WTC11 (cell line): ENCODE measurements around the gene ADAMTS9. TPM values are rescaled to one million over a fixed set of nuclear protein-coding genes. Genes with fewer than 3 reads are reported as not detected.

Experiments
- ATAC-seq: fragments of 200-7000 bp; cut with Tn5 transposase; 2 replicates; pipeline ENCODE4 v1.10.0; 2021; ENCODE audit warnings: mild to moderate bottlenecking, moderate library complexity
- CTCF ChIA-PET: fragments of 300-600 bp; sonication (Branson Sonifier 250); formaldehyde crosslinking; loops from one replicate; lab custom pipeline; 2021; ENCODE audit warnings: antibody characterized with exemption; lab: Charles Lee
- POLR2A ChIA-PET: fragments of 350-600 bp; sonication (Branson Sonifier 250); formaldehyde crosslinking; loops from one replicate; lab custom pipeline; 2021; ENCODE audit warnings: antibody characterized with exemption; lab: Charles Lee
- DNase-seq: peaks from one replicate; pipeline ENCODE4 v3.0.0; 2021; ENCODE audit warnings: low spot score
- H3K27ac Mint-ChIP-seq: 2 replicates; pipeline ENCODE4 v1.8.0; 2021; ENCODE audit warnings: mixed read lengths
- H3K27me3 Mint-ChIP-seq: 2 replicates; pipeline ENCODE4 v1.8.0; 2021; ENCODE audit warnings: low read depth, mild to moderate bottlenecking, moderate library complexity, mixed read lengths
- H3K36me3 Mint-ChIP-seq: 2 replicates; pipeline ENCODE4 v1.8.0; 2021; ENCODE audit warnings: mixed read lengths
- H3K4me1 Mint-ChIP-seq: 2 replicates; pipeline ENCODE4 v1.8.0; 2022; ENCODE audit warnings: mixed read lengths
- H3K4me3 Mint-ChIP-seq: 2 replicates; pipeline ENCODE4 v1.8.0; 2021; ENCODE audit warnings: mild to moderate bottlenecking, moderate library complexity, mixed read lengths
- H3K9me3 Mint-ChIP-seq: 2 replicates; pipeline ENCODE4 v1.8.0; 2021; ENCODE audit warnings: mixed read lengths
- ATF2 ChIP-seq: sonication (generic); formaldehyde crosslinking; IDR thresholded peaks from 2 replicates; pipeline ENCODE4 v1.8.1; 2022; ENCODE audit warnings: low read depth, missing genetic modification reagents, borderline replicate concordance
- ATF3 ChIP-seq: sonication (generic); formaldehyde crosslinking; conservative IDR thresholded peaks from 2 replicates; pipeline ENCODE4 v1.8.1; 2022; ENCODE audit warnings: mild to moderate bottlenecking, missing genetic modification reagents
- CBFB ChIP-seq: sonication (generic); formaldehyde crosslinking; IDR thresholded peaks from 2 replicates; pipeline ENCODE4 v1.8.1; 2022; ENCODE audit warnings: mild to moderate bottlenecking, low read depth, missing genetic modification reagents
- E2F5 ChIP-seq: sonication (generic); formaldehyde crosslinking; IDR thresholded peaks from 2 replicates; pipeline ENCODE4 v1.8.1; 2022; ENCODE audit warnings: mild to moderate bottlenecking, moderate library complexity, missing genetic modification reagents
- ELF4 ChIP-seq: sonication (generic); formaldehyde crosslinking; IDR thresholded peaks from 2 replicates; pipeline ENCODE4 v1.8.1; 2022; ENCODE audit warnings: low read depth, mild to moderate bottlenecking, moderate library complexity, missing genetic modification reagents
- ERG ChIP-seq: fragments of 250-450 bp; sonication (Bioruptor Pico); IDR thresholded peaks from 2 replicates; pipeline ENCODE4 v1.8.0; 2021; ENCODE audit warnings: mild to moderate bottlenecking
- FOXP1 ChIP-seq: sonication (generic); formaldehyde crosslinking; IDR thresholded peaks from 2 replicates; pipeline ENCODE4 v1.8.0; 2022; ENCODE audit warnings: missing genetic modification reagents, mild to moderate bottlenecking, moderate library complexity, borderline replicate concordance
- GABPB1 ChIP-seq: sonication (generic); formaldehyde crosslinking; IDR thresholded peaks from 2 replicates; pipeline ENCODE4 v1.8.1; 2023; ENCODE audit warnings: mild to moderate bottlenecking, missing genetic modification reagents
- GRHL2 ChIP-seq: fragments of 250-450 bp; sonication (Bioruptor Pico); IDR thresholded peaks from 2 replicates; pipeline ENCODE4 v1.8.0; 2022; ENCODE audit warnings: mild to moderate bottlenecking, moderate library complexity; ENCODE audit not compliant: insufficient replicate concordance, severe bottlenecking
- GTF2I ChIP-seq: fragments of 250-450 bp; sonication (Bioruptor Pico); conservative IDR thresholded peaks from 2 replicates; pipeline ENCODE4 v1.4.0; 2021; ENCODE audit warnings: mild to moderate bottlenecking
- NR2C2 ChIP-seq: sonication (generic); formaldehyde crosslinking; IDR thresholded peaks from 2 replicates; pipeline ENCODE4 v1.8.0; 2022; ENCODE audit warnings: mild to moderate bottlenecking, missing genetic modification reagents
- NR3C1 ChIP-seq: sonication (generic); formaldehyde crosslinking; conservative IDR thresholded peaks from 2 replicates; pipeline ENCODE4 v1.8.1; 2023; ENCODE audit warnings: low read depth, mild to moderate bottlenecking, missing genetic modification reagents
- PREB ChIP-seq: sonication (generic); formaldehyde crosslinking; IDR thresholded peaks from 2 replicates; pipeline ENCODE4 v1.8.1; 2022; ENCODE audit warnings: mild to moderate bottlenecking, missing genetic modification reagents, moderate library complexity, borderline replicate concordance
- RORB ChIP-seq: fragments of 250-450 bp; sonication (Bioruptor Pico); IDR thresholded peaks from 2 replicates; pipeline ENCODE4 v1.9.0; 2021; ENCODE audit warnings: mild to moderate bottlenecking
- SMAD4 ChIP-seq: sonication (generic); formaldehyde crosslinking; IDR thresholded peaks from 2 replicates; pipeline ENCODE4 v1.8.0; 2022; ENCODE audit warnings: mild to moderate bottlenecking, missing genetic modification reagents
- TEAD4 ChIP-seq: sonication (generic); formaldehyde crosslinking; IDR thresholded peaks from 2 replicates; pipeline ENCODE4 v1.8.0; 2022; ENCODE audit warnings: mild to moderate bottlenecking, missing genetic modification reagents
- USF1 ChIP-seq: sonication (generic); formaldehyde crosslinking; IDR thresholded peaks from 2 replicates; pipeline ENCODE4 v1.8.0; 2022; ENCODE audit warnings: mild to moderate bottlenecking, missing genetic modification reagents
- ZNF423 ChIP-seq: fragments of 250-450 bp; sonication (Bioruptor Pico); IDR thresholded peaks from 2 replicates; pipeline ENCODE4 v2.1.2; 2022; ENCODE audit warnings: mild to moderate bottlenecking, moderate library complexity
- ZNF512 ChIP-seq: sonication (generic); formaldehyde crosslinking; IDR thresholded peaks from 2 replicates; pipeline ENCODE4 v1.8.1; 2022; ENCODE audit warnings: missing genetic modification reagents, borderline replicate concordance
- ZSCAN18 ChIP-seq: fragments of 250-450 bp; sonication (Bioruptor Pico); IDR thresholded peaks from 2 replicates; pipeline ENCODE4 v2.1.2; 2022; ENCODE audit warnings: mild to moderate bottlenecking, moderate library complexity
- total RNA-seq: library from RNA; stranded (reverse); gene quantifications from 3 replicates; pipeline ENCODE4 v1.2.3, GENCODE V29; 2021

Gene ADAMTS9
- total RNA-seq, 1 experiment from 2014 or later, result 3.1 TPM

GRCh38 chr3:64620020-64620419 is 67.8 kb downstream of the ADAMTS9 start:
- no peaks in the 10 kb centered on the region; the same call in 1 of the 2 replicates for H3K27me3 Mint-ChIP-seq
- ChIA-PET CTCF (no interaction called here), POLR2A (no interaction called here)
- H3K36me3 Mint-ChIP-seq, result peaks cover 6% of the 10 kb centered on the region; the same call in 1 of the 2 replicates
- TF ChIP-seq GTF2I (CRISPR knock-in tag), result 0 out of 2 replicates have a peak, but pooled peaks have one; percentile 18
- TF ChIP-seq ZNF423 (CRISPR knock-in tag), result no peak
- no peak overlapping the region for H3K4me3 Mint-ChIP-seq
- no peak overlapping the region for H3K27ac Mint-ChIP-seq
- ATAC-seq (no peak), DNase-seq (no peak)
- no peaks in the 10 kb centered on the region for H3K4me1 Mint-ChIP-seq
- H3K9me3 Mint-ChIP-seq, result peaks cover 18% of the 10 kb centered on the region

GRCh38 chr3:64619216-64619615 is 68.6 kb downstream of the ADAMTS9 start:
- Mint-ChIP-seq H3K4me3 (no peak overlapping the region), H3K27ac (no peak overlapping the region), H3K9me3 (peaks cover 18% of the 10 kb centered on the region), H3K27me3 (no peaks in the 10 kb centered on the region; the same call in 1 of the 2 replicates), H3K4me1 (no peaks in the 10 kb centered on the region), H3K36me3 (peaks cover 6% of the 10 kb centered on the region; the same call in 1 of the 2 replicates)
- ChIA-PET CTCF (no interaction called here), POLR2A (no interaction called here)
- no peak for TF ChIP-seq ZSCAN18 (CRISPR knock-in tag)
- ATAC-seq (no peak), DNase-seq (no peak)

- TF ChIP-seq RORB, result no peak
- TF ChIP-seq, all 79 proteins: peak for 0
- Mint-ChIP-seq H3K27me3 (no peaks in the 10 kb centered on the region), H3K36me3 (peaks cover 6% of the 10 kb centered on the region; the same call in 1 of the 2 replicates), H3K4me1 (no peaks in the 10 kb centered on the region), H3K27ac (no peak overlapping the region), H3K9me3 (peaks cover 18% of the 10 kb centered on the region), H3K4me3 (no peak overlapping the region)
- no peak for DNase-seq
- CTCF ChIA-PET, result interaction anchor here (0.6 kb wide), 1 partner anchor 587 kb away, joined by 3 read pairs; no protein-coding TSS in a partner anchor
- ATAC-seq, result no peak
- POLR2A ChIA-PET, result no interaction called here
These were observed 70.2 kb downstream of the ADAMTS9 start for GRCh38 chr3:64617610-64618009.

- Mint-ChIP-seq H3K9me3 (peaks cover 18% of the 10 kb centered on the region), H3K4me1 (no peaks in the 10 kb centered on the region), H3K36me3 (peaks cover 6% of the 10 kb centered on the region; the same call in 1 of the 2 replicates), H3K4me3 (no peak overlapping the region), H3K27me3 (no peaks in the 10 kb centered on the region), H3K27ac (no peak overlapping the region)
- ChIA-PET POLR2A (no interaction called here), CTCF (no interaction called here)
- no peak for TF ChIP-seq CBFB (CRISPR knock-in tag)
- no peak for TF ChIP-seq NR3C1 (CRISPR knock-in tag)
- no peak for TF ChIP-seq SMAD4 (CRISPR knock-in tag)
- TF ChIP-seq ATF3 (CRISPR knock-in tag), result no peak
- no peak for TF ChIP-seq GABPB1 (CRISPR knock-in tag)
- TF ChIP-seq ZNF512 (CRISPR knock-in tag), result no peak
- no peak for TF ChIP-seq ATF2 (CRISPR knock-in tag)
- TF ChIP-seq FOXP1 (CRISPR knock-in tag), result no peak
- no peak for TF ChIP-seq NR2C2
- no peak for TF ChIP-seq ERG (CRISPR knock-in tag)
- TF ChIP-seq ELF4 (CRISPR knock-in tag), result no peak
- no peak for TF ChIP-seq USF1 (CRISPR knock-in tag)
- TF ChIP-seq E2F5 (CRISPR knock-in tag), result no peak
- TF ChIP-seq GRHL2 (CRISPR knock-in tag), result no peak
- no peak for TF ChIP-seq PREB (CRISPR knock-in tag)
- TF ChIP-seq TEAD4 (CRISPR knock-in tag), result no peak
- ATAC-seq, result no peak
- no peak for DNase-seq
These were observed 70.8 kb downstream of the ADAMTS9 start for GRCh38 chr3:64616953-64617352.
